KMS-11 (cell line): Measurements from ENCODE around the gene EIF2B1.
A peak's percentile ranks its signal among the peaks of the same experiment; 100 is the strongest.

Experiments
- H2AFZ ChIP-seq: fragments of 200-600 bp; sonication (generic); 2 replicates; pipeline ENCODE4 v1.6.1; 2016; ENCODE audit warnings: antibody characterized with exemption, mixed run types, low read depth
- H3K27ac ChIP-seq: fragments of 200-600 bp; sonication (generic); 2 replicates; pipeline ENCODE4 v1.6.1; 2016; ENCODE audit warnings: mild to moderate bottlenecking, mixed run types
- H3K27me3 ChIP-seq: fragments of 200-600 bp; sonication (generic); 2 replicates; pipeline ENCODE4 v1.6.1; 2017; ENCODE audit warnings: mild to moderate bottlenecking, low read depth, mixed run types, moderate library complexity; ENCODE audit not compliant: insufficient read depth
- H3K36me3 ChIP-seq: fragments of 200-600 bp; sonication (generic); 2 replicates; pipeline ENCODE4 v1.6.1; 2017; ENCODE audit warnings: mild to moderate bottlenecking, mixed run types; ENCODE audit not compliant: insufficient read depth
- H3K4me1 ChIP-seq: fragments of 200-600 bp; sonication (generic); 2 replicates; pipeline ENCODE4 v1.6.1; 2016; ENCODE audit warnings: mild to moderate bottlenecking, low read depth, mixed run types; ENCODE audit not compliant: poor library complexity, severe bottlenecking
- H3K4me2 ChIP-seq: fragments of 200-600 bp; sonication (generic); 2 replicates; pipeline ENCODE4 v1.7.0; 2016; ENCODE audit warnings: mild to moderate bottlenecking, mixed run types
- H3K4me3 ChIP-seq: fragments of 200-600 bp; sonication (generic); IDR thresholded peaks from 2 replicates; pipeline ENCODE4 v1.6.1; 2017; ENCODE audit warnings: low read depth, low read length, mixed read lengths; ENCODE audit not compliant: insufficient read depth
- H3K79me2 ChIP-seq: fragments of 200-600 bp; sonication (generic); 2 replicates; pipeline ENCODE4 v1.6.1; 2016; ENCODE audit warnings: low read depth, mixed run types; ENCODE audit not compliant: insufficient read depth
- H3K9ac ChIP-seq: fragments of 200-600 bp; sonication (generic); 2 replicates; pipeline ENCODE4 v1.6.1; 2016; ENCODE audit warnings: mild to moderate bottlenecking, mixed run types
- H4K20me1 ChIP-seq: fragments of 200-600 bp; sonication (generic); 2 replicates; pipeline ENCODE4 v1.6.1; 2016; ENCODE audit warnings: mild to moderate bottlenecking, mixed run types; ENCODE audit not compliant: insufficient read depth
- TF ChIP-seq, protein P1 (sequence below): fragments of 200-600 bp; sonication (generic); conservative IDR thresholded peaks from 2 replicates; pipeline ENCODE4 v1.6.1; 2017; ENCODE audit warnings: low read depth, mild to moderate bottlenecking, antibody characterized with exemption, low read length, moderate library complexity, mixed read lengths

Gene EIF2B1

DNA sequence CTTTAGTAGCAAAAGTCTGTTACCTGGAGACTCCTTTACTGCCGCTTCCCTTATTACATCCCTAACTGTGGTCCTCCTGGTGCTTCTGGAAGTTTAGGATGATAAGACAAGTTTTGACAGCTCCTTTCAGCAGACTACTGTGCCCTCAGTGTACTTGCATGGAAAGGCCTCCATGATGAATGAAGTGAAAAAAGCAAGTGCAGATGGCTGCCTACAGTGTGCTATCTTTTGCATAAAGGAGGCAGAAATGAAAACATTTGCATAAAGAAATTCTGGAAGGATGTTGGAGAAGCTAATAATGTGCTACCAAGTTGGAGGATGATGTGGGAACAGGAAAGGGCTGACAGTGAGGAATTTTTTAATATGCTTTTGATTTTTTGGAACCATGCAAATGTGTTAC lies 42.0 kb upstream of the EIF2B1 start:
- Histone ChIP-seq H3K27me3 (no peaks in the 10 kb centered on the region), H3K36me3 (no peaks in the 10 kb centered on the region), H2AFZ (no peak overlapping the region), H4K20me1 (no peaks in the 10 kb centered on the region), H3K4me1 (no peaks in the 10 kb centered on the region), H3K79me2 (no peaks in the 10 kb centered on the region), H3K4me2 (no peak overlapping the region), H3K27ac (no peak overlapping the region), H3K9ac (no peak overlapping the region), H3K4me3 (no peak overlapping the region)
- TF ChIP-seq, protein P1, sequence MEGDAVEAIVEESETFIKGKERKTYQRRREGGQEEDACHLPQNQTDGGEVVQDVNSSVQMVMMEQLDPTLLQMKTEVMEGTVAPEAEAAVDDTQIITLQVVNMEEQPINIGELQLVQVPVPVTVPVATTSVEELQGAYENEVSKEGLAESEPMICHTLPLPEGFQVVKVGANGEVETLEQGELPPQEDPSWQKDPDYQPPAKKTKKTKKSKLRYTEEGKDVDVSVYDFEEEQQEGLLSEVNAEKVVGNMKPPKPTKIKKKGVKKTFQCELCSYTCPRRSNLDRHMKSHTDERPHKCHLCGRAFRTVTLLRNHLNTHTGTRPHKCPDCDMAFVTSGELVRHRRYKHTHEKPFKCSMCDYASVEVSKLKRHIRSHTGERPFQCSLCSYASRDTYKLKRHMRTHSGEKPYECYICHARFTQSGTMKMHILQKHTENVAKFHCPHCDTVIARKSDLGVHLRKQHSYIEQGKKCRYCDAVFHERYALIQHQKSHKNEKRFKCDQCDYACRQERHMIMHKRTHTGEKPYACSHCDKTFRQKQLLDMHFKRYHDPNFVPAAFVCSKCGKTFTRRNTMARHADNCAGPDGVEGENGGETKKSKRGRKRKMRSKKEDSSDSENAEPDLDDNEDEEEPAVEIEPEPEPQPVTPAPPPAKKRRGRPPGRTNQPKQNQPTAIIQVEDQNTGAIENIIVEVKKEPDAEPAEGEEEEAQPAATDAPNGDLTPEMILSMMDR: no peak

DNA sequence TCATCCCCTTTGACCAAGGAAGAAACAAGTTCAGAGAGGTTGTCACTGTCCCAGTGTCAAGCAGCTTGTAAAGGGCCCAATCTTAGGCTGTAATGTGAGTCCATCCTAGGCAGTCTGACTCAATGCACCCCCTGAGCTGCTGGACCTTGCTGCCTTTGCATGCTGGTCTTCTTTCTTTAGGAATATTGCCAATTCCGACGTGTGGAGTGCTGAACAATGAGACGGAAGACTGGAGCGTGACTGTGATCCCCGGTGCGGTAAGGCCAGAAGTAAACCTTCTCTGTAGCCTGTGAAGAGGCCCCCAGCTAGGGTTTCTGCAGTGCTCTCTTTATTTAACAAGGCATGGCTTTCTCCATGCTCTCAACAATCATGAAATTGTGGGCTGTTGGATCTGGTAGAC lies 38.4 kb upstream of the EIF2B1 start:
- TF ChIP-seq, protein P1: no peak
- Histone ChIP-seq H3K79me2 (no peaks in the 10 kb centered on the region), H3K27me3 (no peaks in the 10 kb centered on the region), H3K9ac (no peak overlapping the region), H2AFZ (no peak overlapping the region), H3K36me3 (no peaks in the 10 kb centered on the region), H3K27ac (no peak overlapping the region), H4K20me1 (no peaks in the 10 kb centered on the region), H3K4me3 (no peak overlapping the region), H3K4me1 (no peaks in the 10 kb centered on the region), H3K4me2 (no peak overlapping the region)

DNA sequence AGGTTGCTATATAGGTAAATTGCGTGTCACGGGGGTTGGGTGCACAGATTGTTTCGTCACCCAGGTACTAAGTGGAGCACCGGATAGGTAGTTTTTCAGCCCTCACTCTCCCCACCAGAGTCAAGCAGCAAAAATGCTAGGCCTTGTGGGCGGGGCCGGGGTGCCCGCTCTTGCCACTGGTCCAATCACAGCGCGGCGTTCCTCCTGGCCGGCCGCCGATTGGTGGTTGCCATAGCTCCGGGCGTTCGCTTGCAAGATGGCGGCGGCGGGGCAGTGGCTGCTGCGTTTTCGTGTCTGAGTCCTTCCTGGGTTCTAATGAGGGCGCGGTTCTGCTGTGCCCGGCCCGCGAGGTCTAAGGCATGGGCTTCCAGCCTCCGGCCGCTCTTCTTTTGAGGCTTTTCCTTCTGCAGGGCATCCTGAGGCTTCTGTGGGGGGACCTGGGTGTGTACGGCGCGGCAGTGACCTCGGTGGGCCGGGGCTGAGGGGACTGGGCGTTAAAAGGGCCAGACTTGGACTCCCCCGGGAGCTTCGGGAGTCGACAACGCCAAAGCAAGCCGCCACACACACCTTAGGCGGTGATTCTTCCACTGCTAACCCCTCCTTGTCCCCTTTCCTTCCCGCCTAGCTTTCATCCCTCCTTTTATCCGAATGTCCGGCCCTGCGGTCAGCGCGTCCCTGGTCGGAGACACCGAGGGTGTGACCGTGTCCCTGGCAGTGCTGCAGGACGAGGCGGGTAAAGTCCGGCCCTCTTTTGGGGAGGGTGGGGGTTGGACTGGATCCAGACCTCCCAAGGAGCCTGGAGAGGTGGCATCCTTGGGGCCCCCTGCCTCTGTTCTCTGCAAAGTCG lies 37.6 kb upstream of the EIF2B1 start, which contains the start of gene TCTN2:
Gene TCTN2 (plus strand): TSS at position 232 of the 847 bp plus-strand sequence. CDS start 128 bp downstream, at position 360.
- TF ChIP-seq, protein P1: no peak
- no peak within 1 kb of the TSS for H3K27ac ChIP-seq
- no peaks in the 10 kb centered on the region for H4K20me1 ChIP-seq
- H3K4me1 ChIP-seq: no peaks in the 10 kb centered on the region
- peak within 1 kb of the TSS; percentile 83 for H2AFZ ChIP-seq
- H3K27me3 ChIP-seq: no peaks in the 10 kb centered on the region
- no peaks in the 10 kb centered on the region for H3K79me2 ChIP-seq
- H3K9ac ChIP-seq: no peak within 1 kb of the TSS
- H3K4me3 ChIP-seq: no peak within 1 kb of the TSS
- H3K36me3 ChIP-seq: no peaks in the 10 kb centered on the region
- peak within 1 kb of the TSS; percentile 72 for H3K4me2 ChIP-seq

DNA sequence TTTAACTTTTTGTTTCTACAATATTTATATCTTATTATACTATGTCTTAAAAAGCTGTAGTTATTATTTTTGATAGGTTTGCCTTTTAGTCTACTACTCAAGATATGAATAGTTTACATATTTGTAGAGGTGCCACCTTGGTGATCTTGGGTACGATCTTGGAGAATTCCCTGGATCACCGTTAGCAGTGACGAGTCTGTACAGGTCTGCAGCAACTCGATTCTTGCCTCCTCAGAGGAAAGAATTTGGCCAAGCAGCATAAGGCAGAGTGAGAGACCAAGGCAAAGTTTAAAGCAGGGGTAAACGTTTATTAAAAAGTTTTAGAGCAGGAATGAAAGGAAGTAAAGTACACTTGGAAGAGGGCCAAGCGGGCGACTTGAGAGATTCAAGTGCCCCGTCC lies 34.3 kb upstream of the EIF2B1 start:
- Histone ChIP-seq H3K27ac (no peak overlapping the region), H3K9ac (no peak overlapping the region)
- TF ChIP-seq, protein P1: no peak

More for the DNA sequence above, 34.3 kb upstream of the EIF2B1 start:
- Histone ChIP-seq H3K79me2 (no peaks in the 10 kb centered on the region), H3K4me2 (no peak overlapping the region), H4K20me1 (no peaks in the 10 kb centered on the region), H2AFZ (no peak overlapping the region), H3K4me3 (no peak overlapping the region), H3K4me1 (no peaks in the 10 kb centered on the region), H3K36me3 (no peaks in the 10 kb centered on the region), H3K27me3 (no peaks in the 10 kb centered on the region)
